Measurements from ENCODE around the gene ARMH2. TPM values are rescaled to one million over a fixed set of nuclear protein-coding genes. Genes with fewer than 3 reads are reported as not detected.

The ARMH2 gene
- total RNA-seq, 2 donors from 2014 or later: not detected

DNA sequence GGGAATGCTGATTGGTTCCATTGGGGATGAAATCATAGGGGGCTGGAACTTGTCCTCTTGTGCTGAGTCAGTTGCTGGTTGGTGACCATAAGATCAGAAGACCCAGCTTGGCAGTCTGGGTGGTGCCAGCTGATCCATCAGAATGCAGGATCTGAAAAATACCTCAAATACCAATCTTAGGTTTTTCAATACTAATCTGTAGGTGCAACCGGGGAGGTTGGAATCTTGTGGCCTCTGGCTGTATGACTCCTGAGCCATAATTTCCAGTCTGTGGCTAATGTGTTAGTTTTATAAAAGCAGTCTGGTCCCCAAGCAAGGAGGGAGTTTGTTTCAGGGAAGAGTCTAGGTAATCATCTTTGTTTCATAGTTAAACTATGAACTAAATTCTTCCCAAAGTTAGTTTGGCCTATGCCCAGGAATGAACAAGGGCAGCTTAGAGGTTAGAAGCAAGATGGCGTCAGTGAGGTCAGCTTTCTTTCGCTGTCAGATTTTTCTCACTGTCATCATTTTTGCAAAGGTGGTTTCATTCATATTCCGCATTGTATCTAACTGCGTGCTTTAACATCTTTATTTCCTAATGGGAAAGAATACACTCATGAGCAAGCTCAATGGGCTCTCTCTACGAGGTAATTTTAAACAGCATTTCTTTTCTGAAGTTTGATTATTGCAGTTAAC, 2.0 kb downstream of the ARMH2 start:
- DNase-seq (ENCODE audit: low spot score): no peak
- no peaks in the 10 kb centered on the region for H3K36me3 ChIP-seq
- H3K27me3 ChIP-seq: no peaks in the 10 kb centered on the region
- no peak overlapping the region for H3K27ac ChIP-seq
- TF ChIP-seq, protein P1, sequence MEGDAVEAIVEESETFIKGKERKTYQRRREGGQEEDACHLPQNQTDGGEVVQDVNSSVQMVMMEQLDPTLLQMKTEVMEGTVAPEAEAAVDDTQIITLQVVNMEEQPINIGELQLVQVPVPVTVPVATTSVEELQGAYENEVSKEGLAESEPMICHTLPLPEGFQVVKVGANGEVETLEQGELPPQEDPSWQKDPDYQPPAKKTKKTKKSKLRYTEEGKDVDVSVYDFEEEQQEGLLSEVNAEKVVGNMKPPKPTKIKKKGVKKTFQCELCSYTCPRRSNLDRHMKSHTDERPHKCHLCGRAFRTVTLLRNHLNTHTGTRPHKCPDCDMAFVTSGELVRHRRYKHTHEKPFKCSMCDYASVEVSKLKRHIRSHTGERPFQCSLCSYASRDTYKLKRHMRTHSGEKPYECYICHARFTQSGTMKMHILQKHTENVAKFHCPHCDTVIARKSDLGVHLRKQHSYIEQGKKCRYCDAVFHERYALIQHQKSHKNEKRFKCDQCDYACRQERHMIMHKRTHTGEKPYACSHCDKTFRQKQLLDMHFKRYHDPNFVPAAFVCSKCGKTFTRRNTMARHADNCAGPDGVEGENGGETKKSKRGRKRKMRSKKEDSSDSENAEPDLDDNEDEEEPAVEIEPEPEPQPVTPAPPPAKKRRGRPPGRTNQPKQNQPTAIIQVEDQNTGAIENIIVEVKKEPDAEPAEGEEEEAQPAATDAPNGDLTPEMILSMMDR (IDR thresholded peaks at IDR 0.05): no peak
- no peaks in the 10 kb centered on the region for H3K4me1 ChIP-seq
- H3K4me3 ChIP-seq: no peak overlapping the region
- H3K9me3 ChIP-seq: no peaks in the 10 kb centered on the region

- Histone ChIP-seq H3K9me3 (no peaks in the 10 kb centered on the region), H3K27ac (no peak overlapping the region), H3K36me3 (no peaks in the 10 kb centered on the region), H3K4me1 (no peaks in the 10 kb centered on the region), H3K27me3 (no peaks in the 10 kb centered on the region), H3K4me3 (no peak overlapping the region)
- DNase-seq (ENCODE audit: low spot score): no peak
- TF ChIP-seq, protein P1 (IDR thresholded peaks at IDR 0.05): no peak
These were observed 3.6 kb downstream of the ARMH2 start for GRCh38 chr6:24795106-24795505.

GRCh38 chr6:24788031-24788665, 10.6 kb downstream of the ARMH2 start:
- Histone ChIP-seq H3K4me3 (no peak overlapping the region), H3K27ac (no peak overlapping the region), H3K9me3 (no peaks in the 10 kb centered on the region), H3K36me3 (peaks cover 17% of the 10 kb centered on the region), H3K27me3 (no peaks in the 10 kb centered on the region), H3K4me1 (no peaks in the 10 kb centered on the region)
- no peak for DNase-seq (ENCODE audit: low spot score)
- TF ChIP-seq, protein P1 (IDR thresholded peaks at IDR 0.05): no peak

- Histone ChIP-seq H3K36me3 (peaks cover 7% of the 10 kb centered on the region), H3K27ac (no peak overlapping the region), H3K4me1 (peaks cover 0 to 10% of the 10 kb centered on the region in 2 donors), H3K9me3 (no peaks in the 10 kb centered on the region), H3K4me3 (no peak overlapping the region), H3K27me3 (no peaks in the 10 kb centered on the region)
- TF ChIP-seq, protein P1 (IDR thresholded peaks at IDR 0.05): no peak
- no peak for DNase-seq (ENCODE audit: low spot score)
These were observed 18.5 kb downstream of the ARMH2 start for GRCh38 chr6:24780206-24780605.

DNA sequence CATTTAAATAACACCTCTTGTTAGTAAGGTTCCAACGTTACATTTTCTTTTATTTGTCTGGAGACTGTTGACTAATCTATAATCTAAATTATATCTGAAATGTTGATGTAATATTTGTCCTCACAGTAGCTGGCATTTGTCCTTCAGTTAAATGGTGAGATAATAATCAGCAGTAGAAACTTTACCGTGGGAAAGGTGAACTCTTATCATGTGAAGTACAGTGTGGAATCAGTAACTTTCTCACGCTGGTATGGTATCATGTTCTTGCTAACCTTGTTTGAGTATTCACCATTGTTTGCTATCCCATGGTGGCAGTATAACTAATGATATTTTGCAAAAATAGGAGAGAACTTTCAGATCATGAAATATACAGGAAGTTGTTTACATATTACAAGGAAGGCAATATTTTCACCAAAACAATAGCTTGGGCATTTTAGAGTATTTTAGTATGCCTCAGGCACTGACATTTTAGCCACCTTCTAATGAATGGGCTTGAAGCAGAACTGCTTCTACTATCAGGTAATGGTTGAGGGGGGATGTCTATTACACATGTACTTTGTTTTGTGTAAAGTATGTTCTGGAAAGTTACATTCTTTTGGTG, 19.2 kb downstream of the ARMH2 start:
- peaks cover 6% of the 10 kb centered on the region for H3K36me3 ChIP-seq
- H3K9me3 ChIP-seq: no peaks in the 10 kb centered on the region
- TF ChIP-seq, protein P1 (IDR thresholded peaks at IDR 0.05): no peak
- DNase-seq (ENCODE audit: low spot score): no peak
- H3K27me3 ChIP-seq: no peaks in the 10 kb centered on the region
- no peak overlapping the region for H3K4me3 ChIP-seq
- peaks cover 0 to 10% of the 10 kb centered on the region in 2 donors for H3K4me1 ChIP-seq
- no peak overlapping the region for H3K27ac ChIP-seq
